Measurements from ENCODE around the gene ZMIZ1.

ZMIZ1 gene

GRCh38 chr10:79220307-79220706 is 151.5 kb downstream of the ZMIZ1 start:
- no peak overlapping the region for H3K4me2 ChIP-seq (ENCODE audit: low read length, poor library complexity, severe bottlenecking)
- H3K9me3 ChIP-seq (ENCODE audit: control insufficient read depth, low read length): no peaks in the 10 kb centered on the region
- H3K23ac ChIP-seq (ENCODE audit: low read length in 2 of 2): no peak overlapping the region
- peak overlapping the region; percentile 12 for H2BK15ac ChIP-seq (ENCODE audit: low read depth, poor library complexity, severe bottlenecking)
- no peak overlapping the region for H3K9ac ChIP-seq (ENCODE audit: low read length)
- peaks cover 45% of the 10 kb centered on the region for H3K4me1 ChIP-seq (ENCODE audit: control insufficient read depth, insufficient read depth, low read depth, low read length)
- no peak overlapping the region for H2AFZ ChIP-seq (ENCODE audit: low read depth, low read length)
- H3K4ac ChIP-seq (ENCODE audit: low read depth in 1 of 2, low read length in 2 of 2): peak overlapping the region; percentile 0 to 18
- peak overlapping the region; percentile 3 for H4K8ac ChIP-seq (ENCODE audit: low read length)
- H2BK12ac ChIP-seq (ENCODE audit: low read length in 2 of 2): peak overlapping the region in 1 of 2 experiments; percentile 52
- DNase-seq: no peak
- H3K18ac ChIP-seq (ENCODE audit: low read depth in 1 of 2, low read length in 2 of 2): peak overlapping the region in 1 of 2 experiments; percentile 61
- no peak overlapping the region for H2BK120ac ChIP-seq (ENCODE audit: low read depth, low read length)
- H3K4me3 ChIP-seq (ENCODE audit: insufficient read depth in 1 of 2, low read depth in 1 of 2, low read length in 2 of 2): no peak overlapping the region
- peaks cover 67 to 81% of the 10 kb centered on the region in 2 experiments for H3K36me3 ChIP-seq (ENCODE audit: control insufficient read depth in 1 of 2, insufficient read depth in 2 of 2, low read depth in 1 of 2, low read length in 2 of 2)
- no peak overlapping the region for H2AK5ac ChIP-seq (ENCODE audit: low read length, severe bottlenecking)
- peaks cover 35% of the 10 kb centered on the region for H3K79me1 ChIP-seq (replicated peaks; ENCODE audit: low read length, poor library complexity, severe bottlenecking)
- no peak overlapping the region for H3K27ac ChIP-seq (ENCODE audit: low read length, poor library complexity, severe bottlenecking)
- peak overlapping the region in 1 of 2 experiments; percentile 37 for H3K14ac ChIP-seq (ENCODE audit: low read length in 2 of 2)
- H3K27me3 ChIP-seq (ENCODE audit: control insufficient read depth in 1 of 2, insufficient read depth in 1 of 2, low read length in 2 of 2): no peaks in the 10 kb centered on the region
- no peak overlapping the region for H2BK5ac ChIP-seq (ENCODE audit: low read depth, low read length, poor library complexity, severe bottlenecking)
- H4K91ac ChIP-seq (ENCODE audit: low read length): peak overlapping the region; percentile 31
- 72% methylated on average over 7 of the region's 7 CpGs for WGBS

- no peak overlapping the region for H3K4me3 ChIP-seq (ENCODE audit: insufficient read depth in 1 of 2, low read depth in 1 of 2, low read length in 2 of 2)
- no peak overlapping the region for H2BK5ac ChIP-seq (ENCODE audit: low read depth, low read length, poor library complexity, severe bottlenecking)
- H3K79me1 ChIP-seq (replicated peaks; ENCODE audit: low read length, poor library complexity, severe bottlenecking): peaks cover 38% of the 10 kb centered on the region
- peak overlapping the region; percentile 45 for H2BK15ac ChIP-seq (ENCODE audit: low read depth, poor library complexity, severe bottlenecking)
- H3K18ac ChIP-seq (ENCODE audit: low read depth in 1 of 2, low read length in 2 of 2): peak overlapping the region; percentile 61 to 65
- no peak overlapping the region for H3K4me2 ChIP-seq (ENCODE audit: low read length, poor library complexity, severe bottlenecking)
- peak overlapping the region; percentile 3 for H2BK120ac ChIP-seq (ENCODE audit: low read depth, low read length)
- H3K14ac ChIP-seq (ENCODE audit: low read length in 2 of 2): peak overlapping the region in 1 of 2 experiments; percentile 49
- peaks cover 67 to 79% of the 10 kb centered on the region in 2 experiments for H3K36me3 ChIP-seq (ENCODE audit: control insufficient read depth in 1 of 2, insufficient read depth in 2 of 2, low read depth in 1 of 2, low read length in 2 of 2)
- H4K8ac ChIP-seq (ENCODE audit: low read length): peak overlapping the region; percentile 76
- WGBS: 73% methylated on average over 33 of the region's 38 CpGs
- peak overlapping the region; percentile 46 to 69 for H2BK12ac ChIP-seq (ENCODE audit: low read length in 2 of 2)
- H4K91ac ChIP-seq (ENCODE audit: low read length): peak overlapping the region; percentile 81
- peaks cover 45% of the 10 kb centered on the region for H3K4me1 ChIP-seq (ENCODE audit: control insufficient read depth, insufficient read depth, low read depth, low read length)
- H2AK5ac ChIP-seq (ENCODE audit: low read length, severe bottlenecking): no peak overlapping the region
- H3K23ac ChIP-seq (ENCODE audit: low read length in 2 of 2): peak overlapping the region in 1 of 2 experiments; percentile 67
- H3K9ac ChIP-seq (ENCODE audit: low read length): peak overlapping the region; percentile 67
- H2AFZ ChIP-seq (ENCODE audit: low read depth, low read length): no peak overlapping the region
- peak; percentile 62 for DNase-seq
- H3K27me3 ChIP-seq (ENCODE audit: control insufficient read depth in 1 of 2, insufficient read depth in 1 of 2, low read length in 2 of 2): no peaks in the 10 kb centered on the region
- peak overlapping the region in 1 of 2 experiments; percentile 87 for H3K4ac ChIP-seq (ENCODE audit: low read depth in 1 of 2, low read length in 2 of 2)
- H3K27ac ChIP-seq (ENCODE audit: low read length, poor library complexity, severe bottlenecking): no peak overlapping the region
- H3K9me3 ChIP-seq (ENCODE audit: control insufficient read depth, low read length): no peaks in the 10 kb centered on the region
Measured at GRCh38 chr10:79221110-79222051, 152.6 kb downstream of the ZMIZ1 start.

GRCh38 chr10:79222186-79222585 is 153.4 kb downstream of the ZMIZ1 start:
- Histone ChIP-seq H3K79me1 (replicated peaks; ENCODE audit: low read length, poor library complexity, severe bottlenecking) (peaks cover 39% of the 10 kb centered on the region), H3K4me3 (ENCODE audit: insufficient read depth in 1 of 2, low read depth in 1 of 2, low read length in 2 of 2) (no peak overlapping the region), H3K4me2 (ENCODE audit: low read length, poor library complexity, severe bottlenecking) (no peak overlapping the region), H3K27me3 (ENCODE audit: control insufficient read depth in 1 of 2, insufficient read depth in 1 of 2, low read length in 2 of 2) (no peaks in the 10 kb centered on the region), H4K8ac (ENCODE audit: low read length) (peak overlapping the region; percentile 76), H3K23ac (ENCODE audit: low read length in 2 of 2) (no peak overlapping the region), H2BK120ac (ENCODE audit: low read depth, low read length) (peak overlapping the region; percentile 43), H2AFZ (ENCODE audit: low read depth, low read length) (no peak overlapping the region), H2BK15ac (ENCODE audit: low read depth, poor library complexity, severe bottlenecking) (peak overlapping the region; percentile 92), H2BK5ac (ENCODE audit: low read depth, low read length, poor library complexity, severe bottlenecking) (no peak overlapping the region), H3K36me3 (ENCODE audit: control insufficient read depth in 1 of 2, insufficient read depth in 2 of 2, low read depth in 1 of 2, low read length in 2 of 2) (peaks cover 68 to 74% of the 10 kb centered on the region in 2 experiments), H3K4me1 (ENCODE audit: control insufficient read depth, insufficient read depth, low read depth, low read length) (peaks cover 45% of the 10 kb centered on the region), H4K91ac (ENCODE audit: low read length) (peak overlapping the region; percentile 81), H3K9ac (ENCODE audit: low read length) (peak overlapping the region; percentile 67), H3K18ac (ENCODE audit: low read depth in 1 of 2, low read length in 2 of 2) (peak overlapping the region; percentile 65 to 88), H2AK5ac (ENCODE audit: low read length, severe bottlenecking) (peak overlapping the region; percentile 33), H3K9me3 (ENCODE audit: control insufficient read depth, low read length) (no peaks in the 10 kb centered on the region), H3K27ac (ENCODE audit: low read length, poor library complexity, severe bottlenecking) (no peak overlapping the region), H3K4ac (ENCODE audit: low read depth in 1 of 2, low read length in 2 of 2) (peak overlapping the region; percentile 87 to 98), H2BK12ac (ENCODE audit: low read length in 2 of 2) (peak overlapping the region; percentile 94 to 95), H3K14ac (ENCODE audit: low read length in 2 of 2) (peak overlapping the region in 1 of 2 experiments; percentile 74)
- DNase-seq: peak; percentile 45
- WGBS: 49% methylated on average over 7 of the region's 7 CpGs

All from mesenchymal stem cell (in vitro differentiated cells and primary cell).